GM12892 (cell line): ENCODE measurements around the gene IRGC.

Experiments used
- DNase-seq: peaks from one replicate; pipeline ENCODE4 v3.0.0; 2011; ENCODE audit not compliant: insufficient read length
- FAIRE-seq: peaks from 2 replicates; lab custom pipeline; 2011; peaks lifted over from hg19 to GRCh38; lab: Jason Lieb, UNC
- POLR2A ChIP-seq: IDR thresholded peaks from 2 replicates; pipeline ENCODE4 v1.6.1; 2011; ENCODE audit warnings: low read depth, low read length, control low read depth
- POLR2AphosphoS5 ChIP-seq: IDR thresholded peaks from 2 replicates; pipeline ENCODE4 v1.6.1; 2011; ENCODE audit warnings: low read depth, low read length, control low read depth
- TAF1 ChIP-seq: IDR thresholded peaks from 2 replicates; pipeline ENCODE4 v1.6.1; 2011; ENCODE audit warnings: low read depth, mild to moderate bottlenecking, control low read depth, low read length, borderline replicate concordance

IRGC gene

GRCh38 chr19:43729919-43730318, 14.0 kb downstream of the IRGC start:
- DNase-seq (no peak), FAIRE-seq (no peak)
- TF ChIP-seq TAF1 (no peak), POLR2A (no peak), POLR2AphosphoS5 (no peak)

- FAIRE-seq (no peak), DNase-seq (no peak)
- no peak for TF ChIP-seq POLR2AphosphoS5
- TF ChIP-seq TAF1, result no peak
- TF ChIP-seq POLR2A, result no peak
Measured at GRCh38 chr19:43731346-43731745, 15.5 kb downstream of the IRGC start.

DNA sequence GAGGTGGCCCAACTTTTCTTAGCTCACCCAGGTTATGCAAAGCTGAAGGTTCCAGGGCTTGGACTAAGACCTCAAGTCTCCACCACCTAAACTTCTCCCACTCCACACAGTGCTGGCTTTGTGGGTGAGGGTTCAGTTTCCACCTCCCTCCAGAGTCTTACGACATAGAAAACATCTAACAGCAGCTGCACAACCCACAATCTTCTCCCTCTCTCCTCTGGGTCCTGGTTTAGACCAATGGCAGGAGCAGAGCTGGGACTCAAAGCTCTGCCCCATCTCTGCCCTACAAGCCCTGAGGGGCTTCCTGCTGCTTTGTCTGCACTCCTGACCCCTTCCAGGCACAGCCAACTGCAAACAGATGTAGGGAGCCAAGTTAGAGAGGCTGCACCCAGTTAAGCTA, 16.0 kb downstream of the IRGC start:
- FAIRE-seq, result no peak
- DNase-seq, result no peak
- TF ChIP-seq TAF1 (no peak), POLR2AphosphoS5 (no peak), POLR2A (no peak)

DNA sequence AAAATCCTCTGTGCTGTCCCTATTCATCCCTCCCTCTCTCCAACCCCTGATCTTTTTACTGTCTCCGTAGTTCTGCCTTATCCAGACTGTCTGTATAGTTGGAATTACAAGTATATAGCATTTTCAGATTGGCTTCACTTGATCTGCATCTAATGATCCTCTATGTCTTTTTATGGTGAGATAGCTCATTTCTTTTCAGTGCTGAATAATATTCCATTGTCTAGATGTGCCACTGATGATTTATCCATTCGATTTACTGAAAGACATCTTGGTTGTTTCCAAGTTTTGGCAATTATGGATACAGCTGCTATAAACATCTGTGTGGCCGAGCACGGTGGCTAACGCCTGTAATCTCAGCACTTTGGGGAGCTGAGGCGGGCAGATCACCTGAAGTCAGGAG, 19.1 kb downstream of the IRGC start:
- DNase-seq (no peak), FAIRE-seq (no peak)
- TF ChIP-seq POLR2AphosphoS5 (no peak), POLR2A (no peak), TAF1 (no peak)

DNA sequence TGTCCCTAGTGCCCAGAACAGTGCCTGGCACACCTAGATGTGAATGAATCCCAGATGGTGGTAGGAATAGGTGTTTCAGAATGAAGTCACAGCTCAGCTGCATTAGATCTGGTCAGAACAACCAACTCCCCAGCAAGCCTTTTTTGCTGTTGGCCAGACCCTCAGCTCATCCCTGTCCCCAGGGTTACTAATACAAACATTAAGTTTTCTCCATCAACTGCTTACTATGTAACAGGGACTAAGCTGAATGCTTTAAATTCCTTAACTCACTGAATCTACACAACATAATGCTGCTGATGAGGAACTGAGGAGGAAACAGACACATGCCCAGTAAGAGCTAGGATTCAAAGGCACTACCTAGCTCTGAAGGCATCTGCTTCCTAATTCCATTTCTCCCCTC, 20.1 kb downstream of the IRGC start:
- DNase-seq (no peak), FAIRE-seq (no peak)
- no peak for TF ChIP-seq TAF1
- TF ChIP-seq POLR2A, result no peak

DNA sequence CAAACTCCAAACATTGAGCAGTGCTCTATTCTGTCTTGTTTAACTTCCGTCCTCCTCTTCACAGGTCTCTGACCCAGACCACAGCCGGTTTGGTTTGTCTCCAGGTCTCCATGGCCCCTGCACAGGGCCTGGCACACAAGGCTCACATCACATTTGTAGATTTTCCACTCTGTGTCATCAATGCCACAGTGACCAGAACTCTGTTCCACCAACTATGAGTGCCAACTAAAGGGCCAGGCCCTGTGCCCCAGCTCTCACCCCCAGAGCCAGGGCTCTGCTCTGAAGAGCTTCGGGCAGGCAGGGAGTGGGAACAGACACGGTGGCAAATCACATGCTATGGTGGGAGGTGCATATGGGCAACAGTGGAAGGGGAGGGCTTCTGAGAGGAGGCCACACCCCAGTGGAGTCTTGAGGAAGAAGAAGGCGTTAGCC, 22.9 kb downstream of the IRGC start:
- no peak for DNase-seq
- no peak for TF ChIP-seq POLR2A
- TF ChIP-seq POLR2AphosphoS5, result no peak
- no peak for FAIRE-seq

- DNase-seq (no peak), FAIRE-seq (no peak)
- no peak for TF ChIP-seq TAF1
- no peak for TF ChIP-seq POLR2AphosphoS5
- no peak for TF ChIP-seq POLR2A
Measured at GRCh38 chr19:43739439-43740235, 23.8 kb downstream of the IRGC start.

- DNase-seq (no peak), FAIRE-seq (no peak)
- TF ChIP-seq POLR2AphosphoS5 (no peak), POLR2A (no peak), TAF1 (no peak)
Measured at GRCh38 chr19:43741075-43741825, 25.4 kb downstream of the IRGC start.

DNA sequence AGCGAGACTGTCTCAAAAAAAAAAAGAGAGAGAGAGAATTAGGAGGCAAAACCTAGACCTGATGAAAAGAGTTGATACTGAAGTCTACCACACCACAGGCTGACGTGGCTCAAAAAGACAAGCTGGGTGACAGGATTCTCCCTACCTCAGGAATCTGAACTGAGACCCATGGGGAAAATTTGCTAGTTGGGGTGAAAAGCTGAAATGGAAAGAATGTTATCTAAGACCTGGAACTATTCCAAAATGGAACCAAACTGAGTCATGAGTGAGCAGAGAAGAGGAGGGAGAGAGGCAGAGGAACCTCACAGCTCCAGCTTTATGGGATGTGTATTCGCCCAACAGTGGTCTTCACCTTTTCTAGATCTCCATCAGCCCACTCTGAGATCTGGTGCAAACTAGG, 27.2 kb downstream of the IRGC start:
- TF ChIP-seq POLR2A, result no peak
- no peak for TF ChIP-seq POLR2AphosphoS5
- no peak for TF ChIP-seq TAF1
- DNase-seq (no peak), FAIRE-seq (no peak)

GRCh38 chr19:43747557-43748204, 31.8 kb downstream of the IRGC start:
- no peak for FAIRE-seq
- no peak; the same call in 1 of the 2 replicates for TF ChIP-seq TAF1
- no peak for TF ChIP-seq POLR2A
- TF ChIP-seq POLR2AphosphoS5, result no peak
- DNase-seq, result no peak

DNA sequence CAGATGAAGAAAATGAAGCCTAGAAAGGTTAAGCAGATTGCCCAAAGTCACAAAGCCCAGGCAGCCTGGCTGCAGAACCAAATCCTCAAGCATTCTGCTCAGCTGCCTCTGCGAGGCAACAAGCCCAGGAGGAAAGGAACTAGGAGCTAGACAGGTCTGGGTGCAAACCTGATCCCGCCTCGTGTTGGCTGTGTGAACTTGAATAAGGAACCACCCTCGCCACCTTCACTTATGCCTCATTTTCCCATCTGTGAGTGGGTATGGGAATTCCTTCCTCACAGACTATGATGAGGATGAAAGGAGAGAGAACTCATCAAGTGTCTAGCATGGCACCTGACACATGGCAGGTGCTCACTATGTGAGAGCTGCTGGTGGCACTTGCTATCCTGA, 32.3 kb downstream of the IRGC start:
- FAIRE-seq, result peak; percentile 17
- DNase-seq, result no peak
- TF ChIP-seq POLR2AphosphoS5 (no peak), POLR2A (no peak), TAF1 (no peak)

GRCh38 chr19:43748685-43749084, 32.8 kb downstream of the IRGC start:
- FAIRE-seq, result no peak
- no peak for DNase-seq
- no peak for TF ChIP-seq POLR2A
